ENCODE measurements around the gene FAM114A1. TPM values are rescaled to one million over a fixed set of nuclear protein-coding genes. Genes with fewer than 3 reads are reported as not detected.

FAM114A1 gene
- total RNA-seq, 1 donor from 2014 or later: 105 TPM

DNA sequence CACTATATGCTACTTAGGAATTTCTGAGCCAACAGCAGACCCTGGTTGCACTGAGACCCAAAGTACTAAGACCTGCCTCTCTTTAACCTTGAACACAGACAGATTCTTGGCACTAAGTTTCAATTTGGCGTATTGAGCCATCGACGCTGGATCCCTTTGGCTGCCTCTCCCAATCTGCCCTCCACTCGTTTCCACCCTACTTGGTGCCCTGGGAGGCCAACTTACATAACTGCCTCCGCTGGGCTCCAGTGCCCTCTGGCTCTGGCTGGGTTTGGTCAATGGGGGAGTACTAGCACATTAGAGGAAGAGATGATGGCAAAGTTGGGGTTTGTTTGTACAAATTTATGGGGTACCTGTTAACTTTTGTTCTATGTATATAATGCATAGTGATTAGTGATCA, 101.1 kb downstream of the FAM114A1 start:
- H3K36me3 ChIP-seq: no peaks in the 10 kb centered on the region
- H3K27me3 ChIP-seq: no peaks in the 10 kb centered on the region
- no peak overlapping the region for H3K4me3 ChIP-seq
- TF ChIP-seq, protein P1, sequence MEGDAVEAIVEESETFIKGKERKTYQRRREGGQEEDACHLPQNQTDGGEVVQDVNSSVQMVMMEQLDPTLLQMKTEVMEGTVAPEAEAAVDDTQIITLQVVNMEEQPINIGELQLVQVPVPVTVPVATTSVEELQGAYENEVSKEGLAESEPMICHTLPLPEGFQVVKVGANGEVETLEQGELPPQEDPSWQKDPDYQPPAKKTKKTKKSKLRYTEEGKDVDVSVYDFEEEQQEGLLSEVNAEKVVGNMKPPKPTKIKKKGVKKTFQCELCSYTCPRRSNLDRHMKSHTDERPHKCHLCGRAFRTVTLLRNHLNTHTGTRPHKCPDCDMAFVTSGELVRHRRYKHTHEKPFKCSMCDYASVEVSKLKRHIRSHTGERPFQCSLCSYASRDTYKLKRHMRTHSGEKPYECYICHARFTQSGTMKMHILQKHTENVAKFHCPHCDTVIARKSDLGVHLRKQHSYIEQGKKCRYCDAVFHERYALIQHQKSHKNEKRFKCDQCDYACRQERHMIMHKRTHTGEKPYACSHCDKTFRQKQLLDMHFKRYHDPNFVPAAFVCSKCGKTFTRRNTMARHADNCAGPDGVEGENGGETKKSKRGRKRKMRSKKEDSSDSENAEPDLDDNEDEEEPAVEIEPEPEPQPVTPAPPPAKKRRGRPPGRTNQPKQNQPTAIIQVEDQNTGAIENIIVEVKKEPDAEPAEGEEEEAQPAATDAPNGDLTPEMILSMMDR (IDR thresholded peaks at IDR 0.05): no peak
- TF ChIP-seq POLR2A (IDR thresholded peaks at IDR 0.05) (no peak), POLR2AphosphoS5 (IDR thresholded peaks at IDR 0.05; ENCODE audit: insufficient read depth in 1 of 2, low read depth in 1 of 2) (no peak)
- H3K9me3 ChIP-seq: no peaks in the 10 kb centered on the region
- H3K4me1 ChIP-seq: peaks cover 4% of the 10 kb centered on the region
- H3K27ac ChIP-seq: no peak overlapping the region
- no peak for DNase-seq (ENCODE audit: extremely low spot score in 2 of 2)
- intact Hi-C loops (cut with DNase I): no loop called here

DNA sequence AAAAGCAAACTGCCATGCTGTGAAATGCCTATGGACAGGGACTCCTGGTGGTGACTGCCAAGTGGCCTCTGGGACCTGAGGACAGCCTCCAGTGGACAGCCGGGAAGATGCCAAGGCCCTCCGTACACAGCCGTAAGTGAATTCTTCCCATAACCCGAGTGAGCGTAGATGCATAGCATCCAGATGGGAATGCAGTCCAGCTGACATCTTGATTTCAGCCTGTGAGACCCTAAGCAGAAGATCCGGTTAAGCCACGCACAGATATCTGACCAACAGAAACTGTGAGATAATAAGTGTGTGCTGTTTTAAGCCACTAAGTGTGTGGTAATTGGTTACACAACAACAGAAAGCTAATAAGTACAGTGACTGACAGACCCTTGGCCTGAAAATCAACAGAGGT, 108.7 kb downstream of the FAM114A1 start:
- Histone ChIP-seq H3K36me3 (no peaks in the 10 kb centered on the region), H3K27ac (no peak overlapping the region), H3K27me3 (no peaks in the 10 kb centered on the region), H3K4me1 (no peaks in the 10 kb centered on the region), H3K4me3 (no peak overlapping the region), H3K9me3 (no peaks in the 10 kb centered on the region)
- TF ChIP-seq, protein P1 (IDR thresholded peaks at IDR 0.05): no peak
- no peak for TF ChIP-seq POLR2AphosphoS5 (IDR thresholded peaks at IDR 0.05; ENCODE audit: insufficient read depth in 1 of 2, low read depth in 1 of 2)
- no peak for TF ChIP-seq POLR2A (IDR thresholded peaks at IDR 0.05)
- intact Hi-C loops (cut with DNase I): no loop called here
- no peak for DNase-seq (ENCODE audit: extremely low spot score in 2 of 2)

DNA sequence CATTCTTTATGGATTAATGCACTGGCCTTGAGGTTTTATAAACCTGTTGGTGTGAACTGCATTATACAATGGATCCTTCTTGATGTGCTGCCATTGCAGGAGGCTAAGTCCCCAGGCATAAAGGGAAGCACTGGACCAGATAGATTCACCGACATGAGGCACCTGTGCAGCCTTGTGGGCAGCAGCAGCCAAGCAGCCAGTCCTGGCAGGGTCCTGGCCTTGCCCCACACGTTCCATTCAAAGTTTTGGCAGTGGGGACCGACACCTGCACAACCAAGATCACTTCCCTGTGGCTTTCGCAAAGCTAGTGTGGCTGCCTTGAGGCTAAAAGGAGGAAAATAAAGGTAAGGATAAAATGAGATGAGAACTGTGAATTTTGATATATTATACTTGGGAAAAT, 111.5 kb downstream of the FAM114A1 start:
- no peak for DNase-seq (ENCODE audit: extremely low spot score in 2 of 2)
- H3K4me3 ChIP-seq: no peak overlapping the region
- no peaks in the 10 kb centered on the region for H3K4me1 ChIP-seq
- no peaks in the 10 kb centered on the region for H3K36me3 ChIP-seq
- H3K27ac ChIP-seq: no peak overlapping the region
- H3K27me3 ChIP-seq: no peaks in the 10 kb centered on the region
- TF ChIP-seq, protein P1 (IDR thresholded peaks at IDR 0.05): no peak
- TF ChIP-seq POLR2A (IDR thresholded peaks at IDR 0.05) (no peak), POLR2AphosphoS5 (IDR thresholded peaks at IDR 0.05; ENCODE audit: insufficient read depth in 1 of 2, low read depth in 1 of 2) (no peak)
- intact Hi-C loops (cut with DNase I): no loop called here
- H3K9me3 ChIP-seq: no peaks in the 10 kb centered on the region

DNA sequence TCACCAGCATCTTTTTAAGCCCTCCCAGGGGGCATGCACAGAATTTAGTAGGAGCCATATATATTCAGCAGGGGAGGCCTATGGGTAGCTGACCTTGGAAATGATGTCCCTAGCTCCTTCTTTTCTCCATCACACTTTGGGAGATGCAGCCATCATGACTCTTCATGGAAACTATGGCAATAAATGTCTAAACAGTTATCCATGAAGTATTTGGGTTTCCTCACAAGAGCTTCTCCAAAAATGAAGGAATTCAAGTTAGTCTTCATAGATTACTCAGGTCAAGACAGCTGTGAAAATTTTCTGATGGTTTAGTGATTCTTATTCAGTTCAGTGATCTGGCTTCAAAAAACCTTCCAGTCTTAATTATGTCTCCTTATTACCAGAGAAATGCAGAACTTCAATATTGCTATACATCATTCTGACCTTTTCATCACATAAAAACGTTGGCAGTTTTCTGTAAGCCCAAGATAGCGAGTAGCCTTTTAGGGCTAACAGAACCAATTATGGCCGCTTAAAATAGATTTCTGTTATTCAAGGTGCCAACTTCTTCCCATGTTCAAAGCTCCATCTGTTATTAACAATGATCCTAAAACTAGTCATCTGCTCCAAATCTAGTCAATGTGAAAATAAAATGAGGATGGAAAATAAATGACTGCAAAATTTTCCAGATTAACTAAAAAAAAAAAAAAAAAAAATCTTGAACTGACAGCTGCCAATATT, 112.1 kb downstream of the FAM114A1 start:
- intact Hi-C loops (cut with DNase I): no loop called here
- H3K36me3 ChIP-seq: no peaks in the 10 kb centered on the region
- no peak overlapping the region for H3K4me3 ChIP-seq
- no peaks in the 10 kb centered on the region for H3K27me3 ChIP-seq
- H3K4me1 ChIP-seq: no peaks in the 10 kb centered on the region
- no peak for DNase-seq (ENCODE audit: extremely low spot score in 2 of 2)
- TF ChIP-seq POLR2AphosphoS5 (IDR thresholded peaks at IDR 0.05; ENCODE audit: insufficient read depth in 1 of 2, low read depth in 1 of 2) (no peak), POLR2A (IDR thresholded peaks at IDR 0.05) (no peak)
- TF ChIP-seq, protein P1 (IDR thresholded peaks at IDR 0.05): no peak
- no peak overlapping the region for H3K27ac ChIP-seq
- H3K9me3 ChIP-seq: no peaks in the 10 kb centered on the region

DNA sequence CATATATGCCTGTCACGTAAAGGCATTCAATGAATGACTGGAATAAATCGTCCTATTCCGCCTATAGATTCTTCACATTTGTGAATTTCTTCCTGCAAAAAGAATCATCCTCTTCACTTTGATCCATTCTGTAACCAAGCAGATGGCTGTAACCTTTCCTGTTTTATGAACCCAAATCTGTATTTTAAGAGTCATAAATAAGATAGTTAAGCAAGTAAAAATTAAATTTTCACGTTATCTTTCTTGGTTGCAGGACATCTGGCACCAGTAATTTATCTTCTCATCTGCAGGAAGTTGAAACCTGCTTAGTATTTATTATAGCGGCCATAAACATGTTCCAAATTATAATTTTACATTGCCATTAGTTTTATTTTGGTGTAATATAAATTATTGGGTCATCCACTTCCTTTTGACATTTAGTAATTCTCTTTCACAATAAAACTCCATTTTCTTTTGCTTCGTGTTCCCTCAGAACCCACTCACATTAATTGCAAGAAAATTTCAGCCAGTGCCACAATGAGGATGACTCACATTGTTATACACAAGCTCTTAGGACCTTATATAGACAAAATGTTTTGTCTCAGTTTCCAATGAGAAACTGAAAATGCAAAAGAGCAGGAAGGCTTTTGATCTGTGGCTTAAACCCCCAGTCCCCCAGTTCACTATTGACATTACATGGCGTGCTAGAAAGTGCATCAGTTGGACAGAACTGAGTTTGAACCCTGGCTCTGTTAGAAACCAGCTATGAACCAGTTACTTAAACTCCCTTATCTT, 113.5 kb downstream of the FAM114A1 start:
- intact Hi-C loops (cut with DNase I): no loop called here
- H3K9me3 ChIP-seq: no peaks in the 10 kb centered on the region
- DNase-seq (ENCODE audit: extremely low spot score in 2 of 2): no peak
- H3K4me1 ChIP-seq: no peaks in the 10 kb centered on the region
- H3K27ac ChIP-seq: no peak overlapping the region
- H3K4me3 ChIP-seq: no peak overlapping the region
- H3K27me3 ChIP-seq: no peaks in the 10 kb centered on the region
- no peak for TF ChIP-seq POLR2A (IDR thresholded peaks at IDR 0.05)
- TF ChIP-seq, protein P1 (IDR thresholded peaks at IDR 0.05): no peak
- TF ChIP-seq POLR2AphosphoS5 (IDR thresholded peaks at IDR 0.05; ENCODE audit: insufficient read depth in 1 of 2, low read depth in 1 of 2): no peak
- no peaks in the 10 kb centered on the region for H3K36me3 ChIP-seq
